ENCODE measurements around the gene FAM124B.

- TF ChIP-seq MAX (IDR thresholded peaks at IDR 0.05; ENCODE audit: low read depth) (no peak), ZBTB33 (IDR thresholded peaks at IDR 0.05; ENCODE audit: borderline replicate concordance, low read depth) (no peak), TAF1 (IDR thresholded peaks at IDR 0.05; ENCODE audit: borderline replicate concordance, low read depth, low read length) (no peak), EP300 (IDR thresholded peaks at IDR 0.05; ENCODE audit: borderline replicate concordance in 1 of 2, low read depth in 1 of 2, low read length in 1 of 2) (no peak), CTCF (IDR thresholded peaks at IDR 0.05) (no peak), SIN3A (IDR thresholded peaks at IDR 0.05; ENCODE audit: borderline replicate concordance, low read depth, low read length) (no peak), NFIC (IDR thresholded peaks at IDR 0.05; ENCODE audit: borderline replicate concordance) (no peak), POLR2AphosphoS5 (IDR thresholded peaks at IDR 0.05; ENCODE audit: low read depth, low read length) (no peak), MEF2A (IDR thresholded peaks at IDR 0.05; ENCODE audit: borderline replicate concordance, low read depth) (no peak), REST (IDR thresholded peaks at IDR 0.05; ENCODE audit: low read depth, low read length) (no peak), GABPA (IDR thresholded peaks at IDR 0.05; ENCODE audit: low read depth) (no peak)
Measured at GRCh38 chr2:224434618-224435017, 32.7 kb upstream of the FAM124B start.
